ENCODE data around the gene SLC38A11.

DNA sequence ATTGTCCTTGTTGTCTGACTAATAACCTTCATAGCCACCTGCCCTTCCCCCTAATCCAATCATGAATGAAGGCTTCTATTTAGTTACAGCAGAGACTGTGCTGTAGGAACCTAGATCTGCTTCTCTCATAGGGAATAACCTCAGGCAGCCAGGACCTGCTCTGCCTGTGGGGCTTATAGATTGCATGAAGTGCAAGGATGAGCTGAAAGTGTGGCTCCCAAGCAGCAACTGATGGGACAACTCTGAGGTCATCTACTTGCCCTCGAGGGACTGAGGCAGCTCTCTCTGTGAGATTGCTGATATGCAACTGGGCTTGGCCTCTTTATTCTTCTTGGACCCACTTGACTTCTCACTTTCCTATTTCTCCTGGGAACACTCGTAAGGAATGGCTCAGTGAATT lies 23.8 kb upstream of the SLC38A11 start:
- TF ChIP-seq ZHX2 (IDR thresholded peaks at IDR 0.05; ENCODE audit: low read depth), result no peak
- no peak for TF ChIP-seq ZHX2 (CRISPR knock-in tag; IDR thresholded peaks at IDR 0.05; ENCODE audit: borderline replicate concordance)
- TF ChIP-seq POLR2A (IDR thresholded peaks at IDR 0.05; ENCODE audit: insufficient read depth in 1 of 2, low read depth in 2 of 2, low read length in 2 of 2), result no peak
- TF ChIP-seq, protein P1, sequence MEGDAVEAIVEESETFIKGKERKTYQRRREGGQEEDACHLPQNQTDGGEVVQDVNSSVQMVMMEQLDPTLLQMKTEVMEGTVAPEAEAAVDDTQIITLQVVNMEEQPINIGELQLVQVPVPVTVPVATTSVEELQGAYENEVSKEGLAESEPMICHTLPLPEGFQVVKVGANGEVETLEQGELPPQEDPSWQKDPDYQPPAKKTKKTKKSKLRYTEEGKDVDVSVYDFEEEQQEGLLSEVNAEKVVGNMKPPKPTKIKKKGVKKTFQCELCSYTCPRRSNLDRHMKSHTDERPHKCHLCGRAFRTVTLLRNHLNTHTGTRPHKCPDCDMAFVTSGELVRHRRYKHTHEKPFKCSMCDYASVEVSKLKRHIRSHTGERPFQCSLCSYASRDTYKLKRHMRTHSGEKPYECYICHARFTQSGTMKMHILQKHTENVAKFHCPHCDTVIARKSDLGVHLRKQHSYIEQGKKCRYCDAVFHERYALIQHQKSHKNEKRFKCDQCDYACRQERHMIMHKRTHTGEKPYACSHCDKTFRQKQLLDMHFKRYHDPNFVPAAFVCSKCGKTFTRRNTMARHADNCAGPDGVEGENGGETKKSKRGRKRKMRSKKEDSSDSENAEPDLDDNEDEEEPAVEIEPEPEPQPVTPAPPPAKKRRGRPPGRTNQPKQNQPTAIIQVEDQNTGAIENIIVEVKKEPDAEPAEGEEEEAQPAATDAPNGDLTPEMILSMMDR (CRISPR knock-in tag; IDR thresholded peaks at IDR 0.05), result no peak
- TF ChIP-seq, protein P2, sequence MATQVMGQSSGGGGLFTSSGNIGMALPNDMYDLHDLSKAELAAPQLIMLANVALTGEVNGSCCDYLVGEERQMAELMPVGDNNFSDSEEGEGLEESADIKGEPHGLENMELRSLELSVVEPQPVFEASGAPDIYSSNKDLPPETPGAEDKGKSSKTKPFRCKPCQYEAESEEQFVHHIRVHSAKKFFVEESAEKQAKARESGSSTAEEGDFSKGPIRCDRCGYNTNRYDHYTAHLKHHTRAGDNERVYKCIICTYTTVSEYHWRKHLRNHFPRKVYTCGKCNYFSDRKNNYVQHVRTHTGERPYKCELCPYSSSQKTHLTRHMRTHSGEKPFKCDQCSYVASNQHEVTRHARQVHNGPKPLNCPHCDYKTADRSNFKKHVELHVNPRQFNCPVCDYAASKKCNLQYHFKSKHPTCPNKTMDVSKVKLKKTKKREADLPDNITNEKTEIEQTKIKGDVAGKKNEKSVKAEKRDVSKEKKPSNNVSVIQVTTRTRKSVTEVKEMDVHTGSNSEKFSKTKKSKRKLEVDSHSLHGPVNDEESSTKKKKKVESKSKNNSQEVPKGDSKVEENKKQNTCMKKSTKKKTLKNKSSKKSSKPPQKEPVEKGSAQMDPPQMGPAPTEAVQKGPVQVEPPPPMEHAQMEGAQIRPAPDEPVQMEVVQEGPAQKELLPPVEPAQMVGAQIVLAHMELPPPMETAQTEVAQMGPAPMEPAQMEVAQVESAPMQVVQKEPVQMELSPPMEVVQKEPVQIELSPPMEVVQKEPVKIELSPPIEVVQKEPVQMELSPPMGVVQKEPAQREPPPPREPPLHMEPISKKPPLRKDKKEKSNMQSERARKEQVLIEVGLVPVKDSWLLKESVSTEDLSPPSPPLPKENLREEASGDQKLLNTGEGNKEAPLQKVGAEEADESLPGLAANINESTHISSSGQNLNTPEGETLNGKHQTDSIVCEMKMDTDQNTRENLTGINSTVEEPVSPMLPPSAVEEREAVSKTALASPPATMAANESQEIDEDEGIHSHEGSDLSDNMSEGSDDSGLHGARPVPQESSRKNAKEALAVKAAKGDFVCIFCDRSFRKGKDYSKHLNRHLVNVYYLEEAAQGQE (IDR thresholded peaks at IDR 0.05; ENCODE audit: borderline replicate concordance in 1 of 2, low read depth in 1 of 2, low read length in 2 of 2), result no peak
- no peak for TF ChIP-seq ZNF572 (CRISPR knock-in tag; IDR thresholded peaks at IDR 0.05)
- no peak for TF ChIP-seq CEBPZ (IDR thresholded peaks at IDR 0.05; ENCODE audit: low read length)
- TF ChIP-seq, protein P3, sequence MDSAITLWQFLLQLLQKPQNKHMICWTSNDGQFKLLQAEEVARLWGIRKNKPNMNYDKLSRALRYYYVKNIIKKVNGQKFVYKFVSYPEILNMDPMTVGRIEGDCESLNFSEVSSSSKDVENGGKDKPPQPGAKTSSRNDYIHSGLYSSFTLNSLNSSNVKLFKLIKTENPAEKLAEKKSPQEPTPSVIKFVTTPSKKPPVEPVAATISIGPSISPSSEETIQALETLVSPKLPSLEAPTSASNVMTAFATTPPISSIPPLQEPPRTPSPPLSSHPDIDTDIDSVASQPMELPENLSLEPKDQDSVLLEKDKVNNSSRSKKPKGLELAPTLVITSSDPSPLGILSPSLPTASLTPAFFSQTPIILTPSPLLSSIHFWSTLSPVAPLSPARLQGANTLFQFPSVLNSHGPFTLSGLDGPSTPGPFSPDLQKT (CRISPR knock-in tag; IDR thresholded peaks at IDR 0.05; ENCODE audit: borderline replicate concordance), result no peak
- no peak for TF ChIP-seq EP300 (IDR thresholded peaks at IDR 0.05; ENCODE audit: low read depth in 2 of 2, low read length in 2 of 2)
- no peak for TF ChIP-seq EP300 (CRISPR knock-in tag; IDR thresholded peaks at IDR 0.05; ENCODE audit: borderline replicate concordance)
- TF ChIP-seq HDAC6 (IDR thresholded peaks at IDR 0.05; ENCODE audit: low read depth, low read length), result no peak
- no peak for TF ChIP-seq ZMYM2 (CRISPR knock-in tag; IDR thresholded peaks at IDR 0.05)

Measured in HepG2 (cell line).